Measurements from ENCODE around the gene PDK3. TPM values are rescaled to one million over a fixed set of nuclear protein-coding genes. Genes with fewer than 3 reads are reported as not detected.
A peak's percentile ranks its signal among the peaks of the same experiment; 100 is the strongest.

The PDK3 gene
- total and polyA plus RNA-seq, 4 donors = 4.6 to 18.9 (median 12.1) TPM

DNA sequence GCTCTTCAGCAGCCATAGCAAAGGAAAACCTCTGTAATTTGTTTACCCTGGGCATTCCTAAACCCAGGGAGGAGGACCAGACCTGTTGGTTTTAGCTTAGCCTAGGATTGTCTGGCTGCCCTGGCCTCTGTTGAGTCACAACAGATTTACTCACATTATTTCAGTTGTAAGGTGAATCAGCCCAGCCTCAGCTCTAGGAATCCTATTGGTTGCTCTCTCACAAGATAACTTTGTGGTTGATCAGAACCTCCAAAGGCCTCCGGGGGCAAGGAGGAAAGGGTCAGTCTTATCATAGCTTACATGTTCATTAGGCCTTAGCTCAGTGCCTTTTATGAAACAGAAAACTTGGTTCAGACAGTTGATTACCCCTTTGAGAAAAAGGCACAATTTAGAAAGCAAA lies 41.0 kb downstream of the PDK3 start:
- ATAC-seq (ENCODE audit: insufficient read depth, low FRiP score) (no peak), DNase-seq (no peak)
- H3K27ac ChIP-seq (ENCODE audit: low read depth in 1 of 2, low read length in 1 of 2) = no peak overlapping the region
- H3K9ac ChIP-seq (ENCODE audit: insufficient read depth in 1 of 2, low read length in 2 of 2) = no peak overlapping the region
- no peaks in the 10 kb centered on the region for H3K9me3 ChIP-seq (ENCODE audit: control insufficient read depth in 4 of 4, insufficient read depth in 3 of 4, low read length in 3 of 4)
- H3K4me3 ChIP-seq = no peak overlapping the region
- H3K27me3 ChIP-seq (ENCODE audit: control insufficient read depth in 3 of 3, insufficient read depth in 3 of 3, low read length in 2 of 3) = peaks cover 0 to 38% (median 11%) of the 10 kb centered on the region in 3 donors
- no peak for TF ChIP-seq CTCF (IDR thresholded peaks at IDR 0.05; ENCODE audit: control extremely low read depth, extremely low read depth)
- H3K4me1 ChIP-seq (ENCODE audit: control insufficient read depth in 5 of 5, insufficient read depth in 5 of 5, low read length in 5 of 5) = no peaks in the 10 kb centered on the region
- peaks cover 0 to 2% (median 0%) of the 10 kb centered on the region in 4 donors for H3K36me3 ChIP-seq (ENCODE audit: control insufficient read depth in 4 of 4, insufficient read depth in 4 of 4, low read length in 4 of 4)
- 72 to 82% methylated on average over 1 of the region's 1 CpG for WGBS, 2 donors

DNA sequence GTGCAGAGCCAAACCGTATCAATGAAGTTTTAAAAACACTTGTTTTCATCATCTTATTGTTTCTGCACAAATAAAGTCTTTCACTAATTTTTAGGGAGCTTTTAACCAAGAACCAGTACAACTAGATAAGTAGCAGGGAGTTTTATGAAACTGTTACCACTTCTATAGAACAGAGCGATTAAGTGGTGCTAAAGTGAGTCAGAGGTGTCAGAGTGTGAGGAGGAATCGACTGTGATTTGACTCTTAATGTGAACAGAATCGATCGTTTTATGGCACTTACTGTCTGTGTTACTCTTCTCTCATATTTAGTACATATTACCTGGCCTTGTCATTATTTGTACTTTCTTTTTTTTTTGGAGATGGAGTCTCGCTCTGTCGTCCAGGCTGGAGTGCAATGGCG lies 43.3 kb downstream of the PDK3 start:
- peaks cover 0 to 40% (median 11%) of the 10 kb centered on the region in 3 donors for H3K27me3 ChIP-seq (ENCODE audit: control insufficient read depth in 3 of 3, insufficient read depth in 3 of 3, low read length in 2 of 3)
- H3K4me1 ChIP-seq (ENCODE audit: control insufficient read depth in 5 of 5, insufficient read depth in 5 of 5, low read length in 5 of 5) = no peaks in the 10 kb centered on the region
- no peak overlapping the region for H3K9ac ChIP-seq (ENCODE audit: insufficient read depth in 1 of 2, low read length in 2 of 2)
- WGBS, 2 donors = 91 to 96% methylated on average over 7 to 8 of the region's 8 CpGs
- ATAC-seq (ENCODE audit: insufficient read depth, low FRiP score) (no peak), DNase-seq (no peak)
- H3K4me3 ChIP-seq = no peak overlapping the region
- H3K36me3 ChIP-seq (ENCODE audit: control insufficient read depth in 4 of 4, insufficient read depth in 4 of 4, low read length in 4 of 4) = peaks cover 0 to 2% (median 0%) of the 10 kb centered on the region in 4 donors
- H3K9me3 ChIP-seq (ENCODE audit: control insufficient read depth in 4 of 4, insufficient read depth in 3 of 4, low read length in 3 of 4) = no peaks in the 10 kb centered on the region
- no peak overlapping the region for H3K27ac ChIP-seq (ENCODE audit: low read depth in 1 of 2, low read length in 1 of 2)
- no peak for TF ChIP-seq CTCF (IDR thresholded peaks at IDR 0.05; ENCODE audit: control extremely low read depth, extremely low read depth)

GRCh38 chrX:24513416-24513815 lies 48.3 kb downstream of the PDK3 start:
- Histone ChIP-seq H3K4me3 (no peak overlapping the region), H3K4me1 (ENCODE audit: control insufficient read depth in 5 of 5, insufficient read depth in 5 of 5, low read length in 5 of 5) (no peaks in the 10 kb centered on the region), H3K9me3 (ENCODE audit: control insufficient read depth in 4 of 4, insufficient read depth in 3 of 4, low read length in 3 of 4) (no peaks in the 10 kb centered on the region), H3K9ac (ENCODE audit: insufficient read depth in 1 of 2, low read length in 2 of 2) (no peak overlapping the region), H3K36me3 (ENCODE audit: control insufficient read depth in 4 of 4, insufficient read depth in 4 of 4, low read length in 4 of 4) (no peaks in the 10 kb centered on the region), H3K27ac (ENCODE audit: low read depth in 1 of 2, low read length in 1 of 2) (no peak overlapping the region), H3K27me3 (ENCODE audit: control insufficient read depth in 3 of 3, insufficient read depth in 3 of 3, low read length in 2 of 3) (peaks cover 0 to 29% (median 16%) of the 10 kb centered on the region in 3 donors)
- no peak for ATAC-seq (ENCODE audit: insufficient read depth, low FRiP score)
- 68 to 83% methylated on average over 5 of the region's 5 CpGs for WGBS, 2 donors
- no peak for DNase-seq
- no peak for TF ChIP-seq CTCF (IDR thresholded peaks at IDR 0.05; ENCODE audit: control extremely low read depth, extremely low read depth)

DNA sequence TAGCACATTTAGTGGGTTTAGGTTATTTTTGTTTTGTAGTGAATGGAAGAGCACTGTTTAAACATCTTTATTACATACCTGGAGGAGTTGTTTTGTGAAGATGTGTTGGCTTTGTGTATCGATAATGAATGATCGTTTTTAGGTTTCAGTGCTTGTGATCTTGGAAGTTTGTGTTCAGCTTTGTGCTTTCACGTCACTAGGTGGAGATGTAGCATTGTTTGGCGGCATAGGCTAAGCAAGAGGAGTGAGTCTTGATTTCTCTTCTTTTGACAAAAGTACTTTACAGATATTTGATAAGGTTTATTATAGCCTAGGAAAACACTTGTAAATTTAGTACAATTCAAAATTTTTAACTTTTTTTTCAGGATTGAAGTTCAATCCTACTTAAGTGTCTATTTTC lies 50.4 kb downstream of the PDK3 start:
- WGBS, 2 donors = 49 to 60% methylated on average over 4 of the region's 4 CpGs
- peak; percentile 21 to 70 (median 63) for DNase-seq

More for the DNA sequence above, 50.4 kb downstream of the PDK3 start:
- Histone ChIP-seq H3K9me3 (ENCODE audit: control insufficient read depth in 4 of 4, insufficient read depth in 3 of 4, low read length in 3 of 4) (no peaks in the 10 kb centered on the region), H3K4me3 (no peak overlapping the region), H3K27ac (ENCODE audit: low read depth in 1 of 2, low read length in 1 of 2) (no peak overlapping the region), H3K4me1 (ENCODE audit: control insufficient read depth in 5 of 5, insufficient read depth in 5 of 5, low read length in 5 of 5) (no peaks in the 10 kb centered on the region), H3K36me3 (ENCODE audit: control insufficient read depth in 4 of 4, insufficient read depth in 4 of 4, low read length in 4 of 4) (no peaks in the 10 kb centered on the region), H3K9ac (ENCODE audit: insufficient read depth in 1 of 2, low read length in 2 of 2) (no peak overlapping the region), H3K27me3 (ENCODE audit: control insufficient read depth in 3 of 3, insufficient read depth in 3 of 3, low read length in 2 of 3) (peaks cover 0 to 22% (median 15%) of the 10 kb centered on the region in 3 donors)
- no peak for ATAC-seq (ENCODE audit: insufficient read depth, low FRiP score)
- TF ChIP-seq CTCF (IDR thresholded peaks at IDR 0.05; ENCODE audit: control extremely low read depth, extremely low read depth) = peak; percentile 22
